ENCODE data around the gene OR4X2.

DNA sequence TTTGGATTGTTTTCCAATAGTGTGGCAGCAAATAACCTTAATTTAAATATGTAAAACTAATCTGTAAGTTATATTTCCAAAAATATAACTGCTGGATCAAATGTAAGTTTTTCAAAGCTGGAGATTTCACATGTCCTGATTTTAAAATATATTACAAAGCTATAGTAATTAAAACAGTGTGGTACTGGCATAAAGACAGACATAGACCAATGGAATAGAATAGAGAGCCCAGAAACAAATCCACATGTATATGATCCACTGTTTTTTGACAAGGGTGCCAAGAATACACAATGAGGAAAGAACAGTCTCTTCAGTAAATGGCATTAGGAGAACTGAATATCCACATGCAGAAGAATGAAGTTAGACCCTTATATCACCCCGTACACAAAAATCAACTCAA, 4.0 kb downstream of the OR4X2 start:
- TF ChIP-seq ZNF671 (CRISPR knock-in tag; IDR thresholded peaks at IDR 0.05) (no peak), ZNF232 (CRISPR knock-in tag; IDR thresholded peaks at IDR 0.05) (no peak), CREB1 (CRISPR knock-in tag; IDR thresholded peaks at IDR 0.05) (no peak), MYBL2 (CRISPR knock-in tag; IDR thresholded peaks at IDR 0.05) (no peak), JAZF1 (CRISPR knock-in tag; IDR thresholded peaks at IDR 0.05) (no peak), CBFB (CRISPR knock-in tag; IDR thresholded peaks at IDR 0.05; ENCODE audit: low read depth) (no peak)
- TF ChIP-seq, protein P1, sequence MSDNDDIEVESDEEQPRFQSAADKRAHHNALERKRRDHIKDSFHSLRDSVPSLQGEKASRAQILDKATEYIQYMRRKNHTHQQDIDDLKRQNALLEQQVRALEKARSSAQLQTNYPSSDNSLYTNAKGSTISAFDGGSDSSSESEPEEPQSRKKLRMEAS (CRISPR knock-in tag; IDR thresholded peaks at IDR 0.05), result no peak
- TF ChIP-seq, protein P2, sequence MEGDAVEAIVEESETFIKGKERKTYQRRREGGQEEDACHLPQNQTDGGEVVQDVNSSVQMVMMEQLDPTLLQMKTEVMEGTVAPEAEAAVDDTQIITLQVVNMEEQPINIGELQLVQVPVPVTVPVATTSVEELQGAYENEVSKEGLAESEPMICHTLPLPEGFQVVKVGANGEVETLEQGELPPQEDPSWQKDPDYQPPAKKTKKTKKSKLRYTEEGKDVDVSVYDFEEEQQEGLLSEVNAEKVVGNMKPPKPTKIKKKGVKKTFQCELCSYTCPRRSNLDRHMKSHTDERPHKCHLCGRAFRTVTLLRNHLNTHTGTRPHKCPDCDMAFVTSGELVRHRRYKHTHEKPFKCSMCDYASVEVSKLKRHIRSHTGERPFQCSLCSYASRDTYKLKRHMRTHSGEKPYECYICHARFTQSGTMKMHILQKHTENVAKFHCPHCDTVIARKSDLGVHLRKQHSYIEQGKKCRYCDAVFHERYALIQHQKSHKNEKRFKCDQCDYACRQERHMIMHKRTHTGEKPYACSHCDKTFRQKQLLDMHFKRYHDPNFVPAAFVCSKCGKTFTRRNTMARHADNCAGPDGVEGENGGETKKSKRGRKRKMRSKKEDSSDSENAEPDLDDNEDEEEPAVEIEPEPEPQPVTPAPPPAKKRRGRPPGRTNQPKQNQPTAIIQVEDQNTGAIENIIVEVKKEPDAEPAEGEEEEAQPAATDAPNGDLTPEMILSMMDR (IDR thresholded peaks at IDR 0.05), result no peak
- TF ChIP-seq, protein P3, sequence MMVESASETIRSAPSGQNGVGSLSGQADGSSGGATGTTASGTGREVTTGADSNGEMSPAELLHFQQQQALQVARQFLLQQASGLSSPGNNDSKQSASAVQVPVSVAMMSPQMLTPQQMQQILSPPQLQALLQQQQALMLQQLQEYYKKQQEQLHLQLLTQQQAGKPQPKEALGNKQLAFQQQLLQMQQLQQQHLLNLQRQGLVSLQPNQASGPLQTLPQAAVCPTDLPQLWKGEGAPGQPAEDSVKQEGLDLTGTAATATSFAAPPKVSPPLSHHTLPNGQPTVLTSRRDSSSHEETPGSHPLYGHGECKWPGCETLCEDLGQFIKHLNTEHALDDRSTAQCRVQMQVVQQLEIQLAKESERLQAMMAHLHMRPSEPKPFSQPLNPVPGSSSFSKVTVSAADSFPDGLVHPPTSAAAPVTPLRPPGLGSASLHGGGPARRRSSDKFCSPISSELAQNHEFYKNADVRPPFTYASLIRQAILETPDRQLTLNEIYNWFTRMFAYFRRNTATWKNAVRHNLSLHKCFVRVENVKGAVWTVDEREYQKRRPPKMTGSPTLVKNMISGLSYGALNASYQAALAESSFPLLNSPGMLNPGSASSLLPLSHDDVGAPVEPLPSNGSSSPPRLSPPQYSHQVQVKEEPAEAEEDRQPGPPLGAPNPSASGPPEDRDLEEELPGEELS (CRISPR knock-in tag; IDR thresholded peaks at IDR 0.05), result no peak
- TF ChIP-seq, protein P4, sequence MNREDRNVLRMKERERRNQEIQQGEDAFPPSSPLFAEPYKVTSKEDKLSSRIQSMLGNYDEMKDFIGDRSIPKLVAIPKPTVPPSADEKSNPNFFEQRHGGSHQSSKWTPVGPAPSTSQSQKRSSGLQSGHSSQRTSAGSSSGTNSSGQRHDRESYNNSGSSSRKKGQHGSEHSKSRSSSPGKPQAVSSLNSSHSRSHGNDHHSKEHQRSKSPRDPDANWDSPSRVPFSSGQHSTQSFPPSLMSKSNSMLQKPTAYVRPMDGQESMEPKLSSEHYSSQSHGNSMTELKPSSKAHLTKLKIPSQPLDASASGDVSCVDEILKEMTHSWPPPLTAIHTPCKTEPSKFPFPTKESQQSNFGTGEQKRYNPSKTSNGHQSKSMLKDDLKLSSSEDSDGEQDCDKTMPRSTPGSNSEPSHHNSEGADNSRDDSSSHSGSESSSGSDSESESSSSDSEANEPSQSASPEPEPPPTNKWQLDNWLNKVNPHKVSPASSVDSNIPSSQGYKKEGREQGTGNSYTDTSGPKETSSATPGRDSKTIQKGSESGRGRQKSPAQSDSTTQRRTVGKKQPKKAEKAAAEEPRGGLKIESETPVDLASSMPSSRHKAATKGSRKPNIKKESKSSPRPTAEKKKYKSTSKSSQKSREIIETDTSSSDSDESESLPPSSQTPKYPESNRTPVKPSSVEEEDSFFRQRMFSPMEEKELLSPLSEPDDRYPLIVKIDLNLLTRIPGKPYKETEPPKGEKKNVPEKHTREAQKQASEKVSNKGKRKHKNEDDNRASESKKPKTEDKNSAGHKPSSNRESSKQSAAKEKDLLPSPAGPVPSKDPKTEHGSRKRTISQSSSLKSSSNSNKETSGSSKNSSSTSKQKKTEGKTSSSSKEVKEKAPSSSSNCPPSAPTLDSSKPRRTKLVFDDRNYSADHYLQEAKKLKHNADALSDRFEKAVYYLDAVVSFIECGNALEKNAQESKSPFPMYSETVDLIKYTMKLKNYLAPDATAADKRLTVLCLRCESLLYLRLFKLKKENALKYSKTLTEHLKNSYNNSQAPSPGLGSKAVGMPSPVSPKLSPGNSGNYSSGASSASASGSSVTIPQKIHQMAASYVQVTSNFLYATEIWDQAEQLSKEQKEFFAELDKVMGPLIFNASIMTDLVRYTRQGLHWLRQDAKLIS (CRISPR knock-in tag; IDR thresholded peaks at IDR 0.05; ENCODE audit: borderline replicate concordance), result no peak
- TF ChIP-seq, protein P5, sequence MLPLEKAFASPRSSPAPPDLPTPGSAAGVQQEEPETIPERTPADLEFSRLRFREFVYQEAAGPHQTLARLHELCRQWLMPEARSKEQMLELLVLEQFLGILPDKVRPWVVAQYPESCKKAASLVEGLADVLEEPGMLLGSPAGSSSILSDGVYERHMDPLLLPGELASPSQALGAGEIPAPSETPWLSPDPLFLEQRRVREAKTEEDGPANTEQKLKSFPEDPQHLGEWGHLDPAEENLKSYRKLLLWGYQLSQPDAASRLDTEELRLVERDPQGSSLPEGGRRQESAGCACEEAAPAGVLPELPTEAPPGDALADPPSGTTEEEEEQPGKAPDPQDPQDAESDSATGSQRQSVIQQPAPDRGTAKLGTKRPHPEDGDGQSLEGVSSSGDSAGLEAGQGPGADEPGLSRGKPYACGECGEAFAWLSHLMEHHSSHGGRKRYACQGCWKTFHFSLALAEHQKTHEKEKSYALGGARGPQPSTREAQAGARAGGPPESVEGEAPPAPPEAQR (CRISPR knock-in tag; IDR thresholded peaks at IDR 0.05), result no peak

Data from WTC11 (cell line).